ENCODE results near the gene SPATA33.
"Not testable (repeated sequence)": the region's sequence is repeated elsewhere in the genome, so short reads cannot be mapped to it uniquely, and the experiment has no call there.

Gene SPATA33

GRCh38 chr16:89629827-89630610, 27.6 kb upstream of the SPATA33 start:
- no peak for DNase-seq

- no peak for DNase-seq
Observed at GRCh38 chr16:89633064-89633631, 24.5 kb upstream of the SPATA33 start.

- not testable (repeated sequence) for DNase-seq
Observed at GRCh38 chr16:89634463-89635385, 22.9 kb upstream of the SPATA33 start.

GRCh38 chr16:89636663-89637062, 21.0 kb upstream of the SPATA33 start:
- DNase-seq = no peak

GRCh38 chr16:89637379-89637778, 20.3 kb upstream of the SPATA33 start:
- no peak for DNase-seq

- DNase-seq = no peak
Observed at GRCh38 chr16:89638455-89638854, 19.2 kb upstream of the SPATA33 start.

GRCh38 chr16:89639385-89639784, 18.3 kb upstream of the SPATA33 start:
- no peak for DNase-seq

GRCh38 chr16:89641458-89642119, 16.0 kb upstream of the SPATA33 start:
- no peak for DNase-seq

- no peak for DNase-seq
Observed at GRCh38 chr16:89642574-89642973, 15.1 kb upstream of the SPATA33 start.

- no peak for DNase-seq
Observed at GRCh38 chr16:89643769-89644300, 13.8 kb upstream of the SPATA33 start.

- no peak for DNase-seq
Observed at GRCh38 chr16:89645122-89645521, 12.5 kb upstream of the SPATA33 start.

- no peak for DNase-seq
Observed at GRCh38 chr16:89646270-89646669, 11.4 kb upstream of the SPATA33 start.

GRCh38 chr16:89646906-89647305, 10.7 kb upstream of the SPATA33 start:
- no peak for DNase-seq

GRCh38 chr16:89651584-89651983, 6.1 kb upstream of the SPATA33 start:
- no peak for DNase-seq

GRCh38 chr16:89653656-89654295, 3.9 kb upstream of the SPATA33 start:
- DNase-seq = no peak

- DNase-seq = no peak
Observed at GRCh38 chr16:89655062-89655643, 2.5 kb upstream of the SPATA33 start.

GRCh38 chr16:89656435-89657121, 1.1 kb upstream of the SPATA33 start:
- no peak for DNase-seq

GRCh38 chr16:89658221-89658879, 714 bp downstream of the SPATA33 start:
- DNase-seq = no peak

- no peak for DNase-seq
Observed at GRCh38 chr16:89660146-89660545, 2.5 kb downstream of the SPATA33 start.

- DNase-seq = no peak
Observed at GRCh38 chr16:89661215-89661614, 3.6 kb downstream of the SPATA33 start.

- DNase-seq = not testable (repeated sequence)
Observed at GRCh38 chr16:89664238-89664637, 6.6 kb downstream of the SPATA33 start.

Measured in DMS79 (cell line).